Fibroblast of villous mesenchyme (primary cell): ENCODE measurements around the gene SULT1B1. TPM values are rescaled to one million over a fixed set of nuclear protein-coding genes. Genes with fewer than 3 reads are reported as not detected.

Source experiments
- DNase-seq: peaks from one replicate; pipeline ENCODE4 v3.0.0-alpha.2; 2010; ENCODE audit warnings: low read depth
- H3K4me3 ChIP-seq: 2 replicates; pipeline ENCODE4 v1.5.1; 2011; ENCODE audit warnings: low read depth, mild to moderate bottlenecking, low read length
- CTCF ChIP-seq: IDR thresholded peaks from 2 replicates; pipeline ENCODE4 v1.5.1; 2012; ENCODE audit warnings: low read depth, mild to moderate bottlenecking, low read length; ENCODE audit not compliant: insufficient read depth
- total RNA-seq: library from RNA; depleted of rRNA; stranded (reverse); fragments of >200 nt; gene quantifications from 2 replicates; pipeline ENCODE4 v1.2.3, GENCODE V29; 2012

Gene SULT1B1
- total RNA-seq, 1 donor, result under 0.01 TPM

DNA sequence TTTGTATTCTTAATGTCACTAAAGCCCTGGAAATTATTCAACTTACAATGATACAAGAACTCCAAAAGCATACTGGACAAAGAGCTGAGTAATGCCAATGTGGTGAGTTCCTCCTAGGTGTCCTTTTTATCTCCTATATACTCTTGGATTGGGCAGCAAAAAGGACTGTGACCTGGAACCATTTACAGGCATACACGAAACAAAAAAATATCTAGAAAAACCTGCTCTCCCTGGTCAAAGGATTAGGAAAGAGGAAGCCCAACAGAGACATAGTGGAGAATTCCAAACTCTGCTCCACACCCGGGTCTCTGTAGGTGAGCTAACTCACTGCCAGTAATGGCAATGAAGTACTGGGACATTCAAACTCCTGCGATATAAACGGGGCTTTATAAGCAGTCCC is 25.3 kb downstream of the SULT1B1 start:
- H3K4me3 ChIP-seq, result no peak overlapping the region

GRCh38 chr4:69731847-69732246 is 28.6 kb downstream of the SULT1B1 start:
- no peak overlapping the region for H3K4me3 ChIP-seq
- no peak for DNase-seq
- TF ChIP-seq CTCF, result no peak

More for the DNA sequence above, 25.3 kb downstream of the SULT1B1 start:
- no peak for DNase-seq
- no peak for TF ChIP-seq CTCF

DNA sequence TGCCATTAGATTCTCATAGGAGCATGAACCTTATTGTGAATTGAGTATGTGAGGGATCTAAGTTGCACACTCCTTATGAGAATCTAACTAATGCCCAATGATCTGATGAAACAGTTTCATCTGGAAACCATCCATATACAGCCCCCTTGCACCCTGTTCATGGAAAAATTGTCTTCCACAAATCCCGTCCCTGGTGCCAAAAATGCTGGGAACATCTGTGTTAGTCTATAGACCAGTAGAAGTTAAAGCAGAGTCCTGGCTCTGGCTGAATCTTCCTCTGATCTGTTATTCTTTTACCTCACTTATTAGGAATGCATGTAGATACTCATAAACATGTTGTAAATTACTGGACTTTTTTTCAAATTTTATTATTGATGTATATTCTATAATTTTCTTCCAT is 29.2 kb downstream of the SULT1B1 start:
- TF ChIP-seq CTCF, result no peak
- DNase-seq, result no peak
- H3K4me3 ChIP-seq, result no peak overlapping the region

- H3K4me3 ChIP-seq, result no peak overlapping the region
- TF ChIP-seq CTCF, result no peak
- no peak for DNase-seq
These were observed 30.4 kb downstream of the SULT1B1 start for GRCh38 chr4:69730002-69730401.

DNA sequence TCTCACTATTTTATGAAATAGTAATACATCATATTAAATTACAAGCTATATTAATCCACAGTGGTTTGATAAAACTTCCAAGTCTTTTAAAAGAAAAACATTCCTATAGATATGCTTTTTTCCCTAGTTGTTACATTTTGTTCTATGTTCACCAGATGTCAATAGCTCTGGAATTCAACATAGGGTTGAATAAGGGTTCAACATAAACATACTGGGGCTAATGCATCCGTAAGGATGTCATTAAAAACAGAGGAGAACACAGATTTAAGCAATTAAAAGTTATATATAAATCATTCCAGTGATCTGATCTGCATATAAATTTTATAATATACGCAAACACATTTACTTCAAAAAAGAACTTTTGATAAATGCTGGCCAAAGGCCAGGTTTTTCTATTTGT is 32.5 kb downstream of the SULT1B1 start:
- no peak for TF ChIP-seq CTCF
- no peak for DNase-seq
- no peak overlapping the region for H3K4me3 ChIP-seq

GRCh38 chr4:69727426-69727825 is 33.0 kb downstream of the SULT1B1 start:
- H3K4me3 ChIP-seq, result no peak overlapping the region
- DNase-seq, result no peak
- TF ChIP-seq CTCF, result no peak

- no peak for DNase-seq
- no peak for TF ChIP-seq CTCF
- no peak overlapping the region for H3K4me3 ChIP-seq
These were observed 33.4 kb downstream of the SULT1B1 start for GRCh38 chr4:69726971-69727370.
